Left hindlimb (tissue), 1 donor: Measurements from ENCODE around the gene TMEM132C.
A peak's percentile ranks its signal among the peaks of the same experiment; 100 is the strongest.

Source experiments
- DNase-seq: peaks from one replicate; pipeline ENCODE4 v3.0.0-alpha.2; 2018

The TMEM132C gene

DNA sequence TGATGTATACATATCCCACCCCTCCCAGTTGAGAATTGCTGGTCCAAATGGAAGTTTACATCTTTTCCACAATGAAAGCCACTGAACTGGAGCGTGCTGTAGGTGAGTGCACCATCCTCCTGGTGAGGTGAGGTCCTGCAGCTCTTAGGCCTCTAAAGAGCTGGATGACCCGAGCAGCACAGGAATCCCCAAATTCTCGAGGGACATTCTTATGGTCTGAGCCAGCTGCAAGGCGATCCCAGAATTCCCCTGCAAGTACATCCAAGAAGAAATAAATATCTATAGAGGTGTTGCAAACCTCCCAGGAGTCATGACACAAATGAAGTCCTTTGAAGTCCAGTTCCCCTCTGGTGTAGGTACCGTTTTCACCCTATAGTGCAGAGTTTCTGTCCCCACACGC is 24.0 kb downstream of the TMEM132C start:
- DNase-seq, result no peak

DNA sequence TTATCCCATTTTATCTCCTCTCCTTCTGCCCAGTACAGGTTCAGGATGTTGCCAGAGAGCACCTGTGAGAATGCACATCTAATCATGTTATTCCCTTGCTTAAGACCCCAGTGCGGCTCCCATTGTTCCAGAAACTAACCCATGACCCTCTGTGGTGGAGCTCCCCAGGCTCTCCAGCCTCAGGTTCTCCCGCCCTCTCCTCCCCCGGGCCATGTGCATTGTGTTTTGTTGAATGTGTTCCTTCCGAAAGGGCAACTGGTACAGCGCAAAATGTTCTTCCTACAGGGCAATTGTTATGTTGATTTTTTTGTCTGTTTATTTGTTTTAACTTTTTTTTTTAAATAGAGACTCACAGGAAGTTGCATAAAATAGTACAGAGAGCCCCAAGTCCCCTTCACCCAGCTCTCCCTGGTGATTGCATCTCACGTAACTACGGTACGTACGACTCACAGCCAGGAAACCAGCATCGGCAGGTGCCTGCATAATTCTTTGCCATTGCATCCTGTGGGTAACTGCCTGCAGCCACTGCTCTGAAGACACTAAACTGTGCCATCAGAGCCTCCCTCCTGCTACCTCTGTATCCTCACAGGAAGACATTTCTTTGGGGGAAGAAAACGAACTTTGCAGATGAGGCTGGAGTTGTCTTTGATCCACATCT is 31.2 kb downstream of the TMEM132C start:
- no peak for DNase-seq

- DNase-seq, result no peak
Observed at GRCh38 chr12:128305336-128305892, 38.4 kb downstream of the TMEM132C start.

- DNase-seq, result no peak
Observed at GRCh38 chr12:128307791-128308190, 40.8 kb downstream of the TMEM132C start.

DNA sequence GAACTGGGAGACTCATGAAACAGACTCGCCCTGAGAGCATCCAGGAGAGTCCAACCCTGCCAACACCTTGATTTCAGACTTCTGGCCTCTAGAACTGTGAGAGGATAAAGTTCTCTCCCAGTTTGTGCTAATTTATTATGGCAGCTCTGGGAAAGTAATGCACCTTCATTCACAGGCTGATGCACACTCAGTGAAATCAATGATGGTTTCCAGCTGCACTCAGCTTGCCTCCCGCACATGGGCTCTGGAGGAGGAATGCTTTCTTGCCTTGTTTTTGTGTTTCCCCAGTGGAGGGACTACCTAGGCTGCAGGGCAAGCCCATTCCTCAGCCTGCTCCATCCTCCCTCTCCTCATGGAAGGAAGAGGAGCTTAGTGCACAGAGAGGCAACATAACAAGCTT is 45.7 kb downstream of the TMEM132C start:
- no peak for DNase-seq

- no peak for DNase-seq
Observed at GRCh38 chr12:128313931-128314330, 47.0 kb downstream of the TMEM132C start.

DNA sequence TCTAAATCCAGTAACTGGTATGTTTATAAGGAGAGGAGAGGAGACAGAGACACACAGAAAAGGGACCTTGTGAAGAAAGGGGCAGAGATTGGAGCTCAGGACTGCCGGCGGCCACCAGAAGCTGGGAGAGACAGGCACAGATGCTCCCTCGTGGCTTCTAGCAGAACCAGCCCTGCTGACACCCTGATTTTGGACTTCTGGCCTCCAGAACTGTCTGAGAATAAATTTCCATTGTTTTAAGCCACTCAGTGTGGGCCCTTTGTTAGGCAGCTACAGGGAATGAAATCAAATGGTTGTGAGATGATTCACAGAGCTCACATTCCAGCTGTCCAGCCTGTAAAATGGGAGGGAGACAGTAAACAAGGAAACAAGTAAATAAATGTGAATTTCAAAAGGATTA is 47.6 kb downstream of the TMEM132C start:
- no peak for DNase-seq

- no peak for DNase-seq
Observed at GRCh38 chr12:128316078-128316477, 49.1 kb downstream of the TMEM132C start.

GRCh38 chr12:128316973-128317526 is 50.1 kb downstream of the TMEM132C start:
- DNase-seq, result no peak

- DNase-seq, result no peak
Observed at GRCh38 chr12:128318341-128318740, 51.4 kb downstream of the TMEM132C start.

DNA sequence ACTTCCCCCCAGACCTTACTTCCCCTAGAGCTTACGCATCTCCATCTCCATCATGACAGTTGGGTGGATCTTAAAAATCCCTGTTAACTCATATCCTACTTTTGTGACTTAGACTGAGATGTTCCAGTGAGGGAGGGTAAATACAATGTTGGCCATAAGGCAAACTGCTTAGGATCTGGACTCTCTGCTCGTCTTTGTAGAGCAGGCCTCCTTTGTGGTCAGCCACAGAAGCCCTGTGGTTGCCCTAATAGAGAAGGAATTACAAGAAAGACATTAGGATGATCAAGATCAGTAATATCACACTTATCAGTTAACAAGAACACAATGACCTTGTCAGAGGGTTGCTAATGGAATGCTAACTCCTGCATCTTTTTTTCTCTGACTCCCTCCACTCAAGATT is 52.0 kb downstream of the TMEM132C start:
- DNase-seq, result no peak

GRCh38 chr12:128322341-128322740 is 55.4 kb downstream of the TMEM132C start:
- DNase-seq, result no peak

GRCh38 chr12:128323145-128323920 is 56.4 kb downstream of the TMEM132C start:
- no peak for DNase-seq

DNA sequence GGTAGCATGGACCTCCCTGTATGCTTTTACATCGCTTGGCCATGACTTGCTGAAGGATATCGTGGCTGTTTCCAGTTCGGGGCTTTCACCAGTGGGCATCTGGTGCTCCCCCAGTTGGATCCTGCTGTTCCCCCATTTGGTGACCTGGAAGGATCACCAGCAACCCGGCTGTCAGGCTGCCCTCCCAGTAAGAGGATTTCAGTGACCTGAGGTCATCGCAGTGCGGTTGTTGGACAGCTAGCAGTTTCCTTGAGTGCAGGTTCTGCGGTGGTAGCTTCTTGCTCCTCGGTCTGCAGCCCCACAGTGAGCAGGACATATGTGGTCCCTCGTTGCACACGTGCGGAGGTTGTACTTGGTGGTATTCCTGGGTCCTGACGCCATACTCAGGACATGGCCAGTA is 58.7 kb downstream of the TMEM132C start:
- DNase-seq, result no peak

DNA sequence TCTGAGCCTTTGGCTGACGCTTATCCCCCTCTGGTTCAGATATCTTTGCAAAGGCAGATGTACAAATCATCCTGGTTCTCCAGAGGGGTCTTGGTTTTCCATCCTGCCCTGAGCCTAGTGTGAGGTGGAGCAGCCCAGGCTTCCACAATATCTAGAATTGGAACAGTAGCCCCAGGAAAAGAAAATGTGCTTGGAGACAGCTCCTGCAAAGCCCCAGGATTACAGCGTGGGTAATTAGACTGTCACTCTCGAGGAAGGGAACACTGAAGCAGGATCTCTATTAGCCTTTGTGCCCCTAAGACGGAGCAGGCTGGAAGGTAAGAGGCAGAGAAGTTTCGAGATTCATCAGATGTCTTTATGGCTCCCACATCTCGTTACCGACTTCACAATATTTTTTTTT is 59.4 kb downstream of the TMEM132C start:
- no peak for DNase-seq

DNA sequence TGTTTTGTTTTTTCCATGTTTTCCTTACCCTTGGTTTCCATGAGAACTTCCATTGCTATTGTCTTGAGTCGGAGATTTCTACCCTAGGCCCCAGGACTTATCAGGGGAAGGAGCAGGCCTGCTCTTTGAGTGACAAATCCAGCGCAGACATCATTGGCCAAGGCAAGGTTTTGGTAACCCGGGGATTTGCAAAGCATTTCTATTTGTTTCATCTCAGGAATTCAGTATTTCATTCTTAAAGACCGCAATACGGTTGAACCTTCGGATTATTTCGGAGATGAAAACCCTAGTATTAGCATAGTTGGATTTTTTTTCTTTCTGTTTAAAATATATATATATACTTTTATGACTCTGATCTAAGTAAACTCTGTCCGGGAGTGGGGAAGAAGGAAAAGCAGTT is 62.0 kb downstream of the TMEM132C start:
- no peak for DNase-seq

DNA sequence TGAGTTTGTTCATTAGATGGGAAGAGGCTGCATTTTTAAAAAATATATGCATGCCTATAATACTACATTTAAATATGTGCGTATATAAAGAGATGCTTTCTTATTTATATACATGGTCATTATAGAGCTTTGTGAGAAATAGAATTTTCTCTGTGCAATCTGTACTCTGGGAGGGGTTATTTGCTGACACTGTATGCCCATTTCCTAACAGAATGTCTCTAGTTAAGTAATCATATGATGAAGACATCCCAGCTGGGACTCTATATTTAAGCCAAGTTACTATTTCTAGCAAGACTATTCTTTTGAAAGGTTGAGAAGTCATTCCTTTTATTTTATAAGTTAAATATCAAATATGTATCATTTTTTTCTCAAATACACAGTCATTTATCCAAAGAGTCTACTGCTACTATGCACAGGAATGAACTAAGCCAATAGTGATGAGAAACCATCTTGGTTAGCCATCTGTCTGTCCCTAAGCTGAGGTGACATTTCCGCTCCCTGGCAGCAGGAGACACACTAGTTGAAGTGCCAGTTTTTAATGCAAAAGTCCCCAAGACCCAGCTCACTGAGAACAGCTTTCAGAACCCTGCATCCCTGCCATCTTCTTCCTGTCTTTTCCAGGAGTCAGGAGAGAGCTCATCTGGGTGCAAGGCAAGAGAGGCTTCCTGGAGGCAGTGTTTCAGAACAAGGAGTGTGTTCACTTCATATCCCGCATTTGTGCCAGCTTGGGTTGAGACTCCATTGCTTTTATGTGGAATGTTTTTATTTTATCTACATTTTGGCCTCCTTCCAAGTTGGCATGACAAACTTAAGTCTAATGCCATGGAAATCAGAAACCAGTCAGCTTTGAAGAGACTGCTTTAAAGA is 69.5 kb downstream of the TMEM132C start:
- no peak for DNase-seq

DNA sequence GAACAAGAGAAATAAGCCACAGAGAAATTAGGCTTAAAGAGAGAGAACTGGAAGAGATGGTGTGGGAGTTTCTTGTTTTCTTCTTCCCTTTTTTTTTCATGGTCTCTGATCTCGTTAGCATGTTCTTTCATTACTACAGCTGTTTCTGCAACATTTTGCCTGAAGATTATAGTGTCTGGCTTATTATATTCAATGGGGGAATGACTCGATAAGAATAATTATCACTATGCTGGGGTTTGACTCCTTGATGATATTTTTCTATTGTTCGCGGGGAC is 70.0 kb downstream of the TMEM132C start:
- DNase-seq, result no peak

GRCh38 chr12:128337431-128338170 is 70.6 kb downstream of the TMEM132C start:
- DNase-seq, result no peak

- DNase-seq, result no peak
Observed at GRCh38 chr12:128338386-128339125, 71.6 kb downstream of the TMEM132C start.

- DNase-seq, result peak; percentile 57
Observed at GRCh38 chr12:128339126-128339520, 72.2 kb downstream of the TMEM132C start.

GRCh38 chr12:128339631-128340030 is 72.7 kb downstream of the TMEM132C start:
- DNase-seq, result no peak
